K562 (cell line): Measurements from ENCODE around the gene ST3GAL3. TPM values are rescaled to one million over a fixed set of nuclear protein-coding genes. Genes with fewer than 3 reads are reported as not detected.

Experiments used
- CCNT2 ChIP-seq: IDR thresholded peaks from 2 replicates; pipeline ENCODE4 v1.6.1; 2011; ENCODE audit warnings: borderline replicate concordance, low read depth, mild to moderate bottlenecking, moderate library complexity, mixed read lengths, low read length; ENCODE audit not compliant: insufficient read length; ENCODE audit errors: extremely low read depth
- GATAD2A ChIP-seq: fragments of 450-650 bp; IDR thresholded peaks from 2 replicates; pipeline ENCODE4 v1.6.1; 2017
- HDAC1 ChIP-seq, 2 experiments: fragments of 450-650 bp; IDR thresholded peaks; 2 replicates each; pipeline ENCODE4 v1.6.1; 2016 to 2017; ENCODE audit warnings: inconsistent platforms in 1 of 2, mild to moderate bottlenecking in 1 of 2, moderate library complexity in 1 of 2
- ID3 ChIP-seq, 2 experiments: fragments of 250-450 bp in 1 of 2; fragments of 450-650 bp in 1 of 2; sonication (Bioruptor Pico) in 1 of 2; IDR thresholded peaks; 2 replicates each; pipeline versions ENCODE4 v1.6.1 to v1.8.0; 2016 to 2021; ENCODE audit warnings: mild to moderate bottlenecking in 2 of 2, moderate library complexity in 2 of 2, missing compliant biosample characterization in 1 of 2, missing genetic modification characterization in 1 of 2
- KLF10 ChIP-seq: fragments of 250-450 bp; sonication (Bioruptor Pico); IDR thresholded peaks from 2 replicates; pipeline ENCODE4 v1.6.1; 2021; ENCODE audit warnings: matching md5 sums
- MYNN ChIP-seq, 2 experiments: sonication (generic); formaldehyde crosslinking in 1 of 2; IDR thresholded peaks; 2 replicates each; pipeline versions ENCODE4 v1.5.0 to v1.6.1; 2016 to 2020; ENCODE audit warnings: antibody characterized with exemption in 1 of 2, missing genetic modification reagents in 1 of 2
- NFIC ChIP-seq: fragments of 450-650 bp; IDR thresholded peaks from 2 replicates; pipeline ENCODE4 v1.6.1; 2017; ENCODE audit warnings: mild to moderate bottlenecking, inconsistent platforms
- NFIX ChIP-seq: fragments of 250-450 bp; sonication (Bioruptor Pico); IDR thresholded peaks from 2 replicates; pipeline ENCODE4 v1.4.0; 2020; ENCODE audit warnings: low read depth, mild to moderate bottlenecking, moderate library complexity
- ZNF764 ChIP-seq: fragments of 250-450 bp; sonication (Bioruptor Pico); IDR thresholded peaks from 2 replicates; pipeline ENCODE4 v1.4.0; 2020; ENCODE audit warnings: low read depth, mild to moderate bottlenecking, moderate library complexity
- polyA plus RNA-seq, 8 experiments: library from polyadenylated mRNA; depleted of rRNA in 4 of 8; stranded (reverse) in 5 of 8; unstranded in 3 of 8; fragments of >200 nt; fragmentation: Nextera tagmentation in 2 of 8; fragmentation: Illumina TruSeq in 1 of 8; extraction: Ambion mirVana in 2 of 8; extraction: Trizol in 1 of 8; gene quantifications; 2 replicates each; pipeline versions ENCODE4 v1.2.1 to v1.2.3, GENCODE V29; 2011 to 2014; ENCODE audit warnings: inconsistent platforms in 1 of 8, missing spikeins in 1 of 8
- total RNA-seq, 7 experiments: library from RNA; depleted of rRNA in 6 of 7; stranded (reverse); fragments of >200 nt in 6 of 7; fragmentation: Illumina TruSeq in 2 of 7; extraction: Trizol in 2 of 7; gene quantifications; 2 replicates each; pipeline versions ENCODE4 v1.2.1 to v1.2.3, GENCODE V29; 2011 to 2021; ENCODE audit warnings: low replicate concordance in 1 of 7
- TF ChIP-seq, protein P1 (sequence below), 2 experiments: IDR thresholded peaks; 2 replicates each; pipeline ENCODE4 v1.6.1; 2012; ENCODE audit warnings: improper control_type of control experiment in 2 of 2, low read depth in 2 of 2, low read length in 2 of 2, borderline replicate concordance in 1 of 2
- TF ChIP-seq, protein P2 (sequence below): fragments of 200-800 bp; sonication (Bioruptor generic); IDR thresholded peaks from 2 replicates; pipeline ENCODE4 v1.6.1; 2017; ENCODE audit warnings: missing genetic modification characterization, missing compliant biosample characterization

ST3GAL3 gene
- total and polyA plus RNA-seq, 9 of the 15 experiments (the other 6 are each of a cell fraction or from before 2014, with no cell fraction given) = 1.2 to 18.9 (median 11.0) TPM

DNA sequence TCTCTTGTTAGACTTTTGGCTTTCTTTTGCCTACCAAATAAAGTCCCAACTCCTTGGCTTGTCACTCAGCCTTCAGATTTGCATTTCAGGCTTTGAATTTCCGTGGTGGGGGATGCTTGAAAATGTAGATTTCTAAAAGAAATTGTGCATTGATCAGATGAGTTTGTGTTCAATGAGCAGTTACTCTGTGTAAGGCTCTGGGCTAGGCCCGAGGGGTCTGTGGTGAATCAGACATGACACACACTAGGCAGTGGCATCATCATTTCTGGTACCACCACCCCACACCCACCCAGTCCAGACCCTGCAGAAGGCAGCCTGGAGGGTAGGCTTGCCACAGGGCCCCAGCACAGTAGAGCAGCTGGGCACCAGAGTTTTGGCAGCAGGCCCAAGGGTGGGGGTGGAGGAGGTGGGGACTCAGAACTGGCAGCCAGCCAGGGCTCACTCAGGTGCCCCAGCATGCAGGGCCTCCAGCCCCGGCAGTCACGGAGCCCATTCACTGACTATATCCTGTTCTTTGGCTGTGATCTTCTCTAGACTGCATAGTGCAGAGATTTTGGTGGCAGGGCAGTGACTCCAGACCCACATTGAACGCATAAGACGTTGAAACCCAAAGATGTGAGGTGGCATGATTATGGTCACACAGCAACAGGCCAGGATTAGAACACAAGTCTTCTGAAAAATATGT lies 129.1 kb downstream of the ST3GAL3 start (continued):
- TF ChIP-seq HDAC1 (IDR thresholded peaks at IDR 0.05) (no peak), MYNN (IDR thresholded peaks at IDR 0.05) (0 out of 2 replicates have a peak, but pooled peaks have one; percentile 46), MYNN (CRISPR knock-in tag; IDR thresholded peaks at IDR 0.05) (no peak), NFIC (peak; percentile 98), ID3 (CRISPR knock-in tag; IDR thresholded peaks at IDR 0.05) (no peak), ID3 (tag; IDR thresholded peaks at IDR 0.05) (0 out of 2 replicates have a peak, but pooled peaks have one; percentile 18), GATAD2A (no peak), CCNT2 (peak; percentile 25), KLF10 (CRISPR knock-in tag) (no peak), ZNF764 (no peak), NFIX (CRISPR knock-in tag) (peak; percentile 39; the same call in 1 of the 2 replicates)
- TF ChIP-seq, protein P1, sequence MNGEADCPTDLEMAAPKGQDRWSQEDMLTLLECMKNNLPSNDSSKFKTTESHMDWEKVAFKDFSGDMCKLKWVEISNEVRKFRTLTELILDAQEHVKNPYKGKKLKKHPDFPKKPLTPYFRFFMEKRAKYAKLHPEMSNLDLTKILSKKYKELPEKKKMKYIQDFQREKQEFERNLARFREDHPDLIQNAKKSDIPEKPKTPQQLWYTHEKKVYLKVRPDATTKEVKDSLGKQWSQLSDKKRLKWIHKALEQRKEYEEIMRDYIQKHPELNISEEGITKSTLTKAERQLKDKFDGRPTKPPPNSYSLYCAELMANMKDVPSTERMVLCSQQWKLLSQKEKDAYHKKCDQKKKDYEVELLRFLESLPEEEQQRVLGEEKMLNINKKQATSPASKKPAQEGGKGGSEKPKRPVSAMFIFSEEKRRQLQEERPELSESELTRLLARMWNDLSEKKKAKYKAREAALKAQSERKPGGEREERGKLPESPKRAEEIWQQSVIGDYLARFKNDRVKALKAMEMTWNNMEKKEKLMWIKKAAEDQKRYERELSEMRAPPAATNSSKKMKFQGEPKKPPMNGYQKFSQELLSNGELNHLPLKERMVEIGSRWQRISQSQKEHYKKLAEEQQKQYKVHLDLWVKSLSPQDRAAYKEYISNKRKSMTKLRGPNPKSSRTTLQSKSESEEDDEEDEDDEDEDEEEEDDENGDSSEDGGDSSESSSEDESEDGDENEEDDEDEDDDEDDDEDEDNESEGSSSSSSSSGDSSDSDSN (IDR thresholded peaks at IDR 0.05; ENCODE audit: borderline replicate concordance in 1 of 2, low read depth in 2 of 2, low read length in 2 of 2) = 0 out of 4 replicates have a peak, but pooled peaks of 1 of the 2 experiments have one; percentile 21
- TF ChIP-seq, protein P2, sequence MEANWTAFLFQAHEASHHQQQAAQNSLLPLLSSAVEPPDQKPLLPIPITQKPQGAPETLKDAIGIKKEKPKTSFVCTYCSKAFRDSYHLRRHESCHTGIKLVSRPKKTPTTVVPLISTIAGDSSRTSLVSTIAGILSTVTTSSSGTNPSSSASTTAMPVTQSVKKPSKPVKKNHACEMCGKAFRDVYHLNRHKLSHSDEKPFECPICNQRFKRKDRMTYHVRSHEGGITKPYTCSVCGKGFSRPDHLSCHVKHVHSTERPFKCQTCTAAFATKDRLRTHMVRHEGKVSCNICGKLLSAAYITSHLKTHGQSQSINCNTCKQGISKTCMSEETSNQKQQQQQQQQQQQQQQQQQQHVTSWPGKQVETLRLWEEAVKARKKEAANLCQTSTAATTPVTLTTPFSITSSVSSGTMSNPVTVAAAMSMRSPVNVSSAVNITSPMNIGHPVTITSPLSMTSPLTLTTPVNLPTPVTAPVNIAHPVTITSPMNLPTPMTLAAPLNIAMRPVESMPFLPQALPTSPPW (CRISPR knock-in tag) = peak; percentile 50; the same call in 1 of the 2 replicates
